ENCODE measurements around the gene DIO1. TPM values are rescaled to one million over a fixed set of nuclear protein-coding genes. Genes with fewer than 3 reads are reported as not detected.

DIO1 gene
- total and polyA plus RNA-seq, 2 of the 8 experiments (the other 6 are each of a cell fraction or from before 2014, with no cell fraction given) = 0.14 TPM; not detected in 1

DNA sequence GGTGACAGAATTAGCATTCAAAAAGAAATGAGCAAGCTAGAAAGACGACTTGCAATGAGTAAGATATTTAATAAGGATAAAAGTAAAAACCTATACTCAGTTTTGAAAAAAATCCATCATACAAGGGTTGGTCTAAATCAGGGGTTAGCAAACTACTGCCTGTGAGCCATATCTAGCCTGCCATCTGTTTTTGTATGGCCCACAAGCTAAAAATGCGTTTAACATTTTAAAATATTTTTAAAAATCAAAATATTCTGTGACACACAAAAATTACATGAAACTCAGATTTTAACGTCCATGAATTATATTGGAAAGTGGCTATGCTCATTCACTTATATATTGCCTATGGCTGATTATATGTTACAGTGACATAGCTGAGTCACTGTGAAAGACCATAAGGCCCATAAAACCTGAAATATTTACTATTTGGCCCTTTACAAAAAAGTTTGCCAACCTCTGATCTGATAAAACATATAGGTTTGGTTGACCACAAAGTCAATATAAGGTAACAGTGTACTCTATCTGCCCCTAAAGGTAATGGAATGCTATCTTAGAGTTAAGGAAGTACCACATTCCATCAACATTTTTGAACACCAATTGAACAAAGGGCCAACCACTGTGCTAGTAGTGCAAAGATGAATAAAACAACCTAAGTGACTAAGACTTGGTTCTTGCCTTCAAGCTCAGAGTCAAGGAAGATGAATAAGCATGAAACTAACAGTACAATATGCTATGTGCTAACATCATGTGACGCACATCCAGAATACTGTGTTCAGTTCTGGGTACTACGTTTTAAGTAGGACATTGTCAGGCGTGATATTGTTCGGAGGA, 48.4 kb downstream of the DIO1 start:
- Histone ChIP-seq H3K4me1 (replicated peaks in 1 of 4; ENCODE audit: control insufficient read depth in 3 of 4, insufficient read depth in 4 of 4, low read length in 3 of 4) (peaks cover 0 to 8% (median 5%) of the 10 kb centered on the region in 4 experiments; a peak in 6 of 7 replicates), H3K27ac (ENCODE audit: low read depth, low read length) (no peak overlapping the region), H3K14ac (ENCODE audit: insufficient read length) (no peak overlapping the region), H4K20me1 (replicated peaks in 1 of 2; ENCODE audit: control insufficient read depth in 1 of 2, insufficient read depth in 2 of 2, low read length in 2 of 2) (peaks cover 0 to 1% of the 10 kb centered on the region in 2 experiments), H4K8ac (ENCODE audit: extremely low read depth, insufficient read depth, low read length) (no peak overlapping the region), H3K27me3 (replicated peaks in 1 of 4; ENCODE audit: control insufficient read depth in 3 of 4, extremely low read depth in 1 of 4, insufficient read depth in 3 of 4, low read length in 3 of 4) (no peaks in the 10 kb centered on the region), H3K23ac (ENCODE audit: insufficient read length) (no peak overlapping the region), H2BK5ac (ENCODE audit: low read depth, low read length) (no peak overlapping the region), H2AFZ (ENCODE audit: low read length) (no peak overlapping the region), H4K91ac (replicated peaks; ENCODE audit: insufficient read length, low read length) (no peak overlapping the region), H3K36me3 (ENCODE audit: control insufficient read depth in 2 of 4, insufficient read depth in 4 of 4, low read length in 3 of 4) (peaks cover 0 to 4% (median 0%) of the 10 kb centered on the region in 4 experiments; a peak in 3 of 8 replicates), H3K18ac (ENCODE audit: extremely low read depth, low read length) (no peak overlapping the region), H3K23me2 (ENCODE audit: low read depth, low read length) (peaks cover 13% of the 10 kb centered on the region), H2BK12ac (ENCODE audit: low read depth, low read length) (no peak overlapping the region), H3K9ac (replicated peaks in 1 of 4; ENCODE audit: extremely low read depth in 1 of 4, low read depth in 3 of 4, low read length in 3 of 4) (no peak overlapping the region), H2BK120ac (replicated peaks; ENCODE audit: low read depth, low read length) (no peak overlapping the region), H2BK20ac (ENCODE audit: low read length) (no peak overlapping the region), H3K9me3 (ENCODE audit: insufficient read depth in 2 of 2, low read depth in 1 of 2, low read length in 1 of 2) (no peaks in the 10 kb centered on the region), H2AK5ac (ENCODE audit: low read depth, low read length) (no peak overlapping the region), H3K79me2 (ENCODE audit: control insufficient read depth in 1 of 2, insufficient read depth in 2 of 2, low read length in 2 of 2) (peaks cover 0 to 21% of the 10 kb centered on the region in 2 experiments; a peak in 2 of 4 replicates), H2BK15ac (ENCODE audit: low read length) (no peak overlapping the region), H4K5ac (ENCODE audit: insufficient read length, low read depth, low read length) (no peak overlapping the region), H3K56ac (replicated peaks; ENCODE audit: insufficient read length, low read depth, low read length) (no peak overlapping the region), H3K4me2 (ENCODE audit: insufficient read depth in 1 of 2, low read depth in 2 of 2, low read length in 2 of 2) (peak overlapping the region in 1 of 2 experiments; percentile 9; a peak in 1 of 4 replicates), H3K4ac (replicated peaks; ENCODE audit: insufficient read length, low read depth, low read length) (no peak overlapping the region), H3K79me1 (ENCODE audit: low read depth, low read length) (peaks cover 9% of the 10 kb centered on the region), H3K4me3 (ENCODE audit: extremely low read depth in 1 of 4, insufficient read depth in 2 of 4, low read depth in 3 of 4, low read length in 4 of 4) (no peak overlapping the region)
- CTCF ChIA-PET (ENCODE audit: partially characterized antibody) = interaction anchor here (1.0 to 1.3 kb wide), 4 partner anchors 11 to 52 kb away, joined by 3 read pairs; no protein-coding TSS in a partner anchor
- no peak for DNase-seq (ENCODE audit: low read depth in 1 of 2, low spot score in 2 of 2)
- TF ChIP-seq SAP30 (IDR thresholded peaks at IDR 0.05; ENCODE audit: insufficient read depth, insufficient replicate concordance, low read length) (no peak), NANOG (IDR thresholded peaks at IDR 0.05; ENCODE audit: insufficient read depth, low read depth, low read length, poor library complexity, severe bottlenecking) (no peak), KDM5A (IDR thresholded peaks at IDR 0.05; ENCODE audit: low read length) (no peak), TEAD4 (IDR thresholded peaks at IDR 0.05; ENCODE audit: low read depth, low read length) (0 out of 2 replicates have a peak, but pooled peaks have one; percentile 22)
- POLR2A ChIA-PET (ENCODE audit: partially characterized antibody) = interaction anchor here (1.2 kb wide), 1 partner anchor 212 kb away, joined by 3 read pairs; no protein-coding TSS in a partner anchor
- no peak for FAIRE-seq
- 88% methylated on average over 7 of the region's 7 CpGs; no CpG with 5 or more reads in 1 of the 2 experiments for WGBS, 2 experiments (ENCODE audit: extremely low coverage in 1 of 2, insufficient coverage in 1 of 2, insufficient read length in 1 of 2, insufficient replicate concordance in 2 of 2, low coverage in 1 of 2, low lambda C conversion rate in 2 of 2, missing lambda C conversion rate in 1 of 2)

Measured in H1 (cell line).